HG03025 (cell line): Measurements from ENCODE around the gene RAB27A.
"Not testable (repeated sequence)": the region's sequence is repeated elsewhere in the genome, so short reads cannot be mapped to it uniquely, and the experiment has no call there.

Experiments used
- ATAC-seq: cut with Tn5 transposase; IDR thresholded peaks from one replicate; pipeline ENCODE4 v1.9.1; 2021; ENCODE audit warnings: mild to moderate bottlenecking, moderate library complexity; ENCODE audit not compliant: unreplicated experiment, low FRiP score

Gene RAB27A

DNA sequence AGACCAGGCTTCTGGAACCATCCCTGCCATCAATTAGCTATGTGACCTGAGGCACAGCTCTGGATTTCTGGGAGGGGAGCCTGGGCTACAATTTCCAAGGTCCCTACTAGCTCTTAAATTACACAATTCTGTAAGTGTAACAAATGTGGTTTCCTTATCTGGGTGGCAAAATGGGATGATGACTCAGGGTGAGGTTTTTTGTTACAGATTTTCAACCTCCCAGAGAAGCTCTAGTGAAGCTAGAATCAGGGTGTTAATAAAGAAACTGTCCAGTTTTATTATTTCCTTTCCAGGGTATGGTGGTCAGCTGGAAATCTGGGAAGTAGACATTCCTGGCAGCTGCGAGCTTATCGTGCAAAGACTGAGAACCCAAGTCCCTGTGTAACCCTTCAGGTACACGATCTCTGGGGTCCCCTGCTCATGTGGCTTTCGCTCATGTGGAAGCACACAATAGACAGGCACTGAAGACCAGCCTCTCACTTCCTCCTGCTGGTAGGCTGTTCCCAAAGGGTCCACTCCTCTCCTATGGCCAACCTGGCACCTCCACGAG, 7.3 kb downstream of the RAB27A start:
- ATAC-seq = no peak

DNA sequence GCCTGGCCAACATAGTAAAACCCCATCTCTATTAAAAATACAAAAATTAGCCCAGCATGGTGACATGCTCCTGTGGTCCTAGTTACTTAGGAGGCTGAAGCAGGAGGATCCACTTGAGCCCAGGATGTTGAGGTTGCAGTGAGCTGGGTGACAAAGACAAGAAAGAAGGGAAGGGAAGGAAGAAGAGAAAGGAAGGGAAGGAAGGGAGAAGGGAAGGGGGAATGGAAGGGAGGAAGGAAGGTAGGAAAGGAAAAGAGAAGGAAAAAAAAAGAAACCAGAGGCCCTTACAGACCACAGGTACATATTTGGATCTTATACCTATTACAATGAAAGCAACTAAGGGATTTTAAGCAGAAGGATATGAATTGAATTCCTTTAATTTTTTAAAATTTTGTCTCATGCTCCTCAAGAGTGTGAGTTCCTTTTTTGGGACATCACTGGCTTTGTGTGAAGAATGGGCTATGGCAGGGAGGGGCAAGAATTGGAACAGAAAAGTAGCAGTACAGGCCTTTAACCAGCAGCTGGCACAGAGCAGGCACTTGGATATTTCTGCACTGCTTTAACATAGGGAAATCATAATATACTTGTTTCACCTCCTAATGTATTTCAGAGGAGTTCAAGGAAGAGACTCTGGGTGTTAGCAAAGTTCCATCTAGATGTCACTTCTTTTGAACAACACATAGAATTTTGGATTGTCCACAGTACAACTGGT, 7.9 kb downstream of the RAB27A start:
- no peak for ATAC-seq

DNA sequence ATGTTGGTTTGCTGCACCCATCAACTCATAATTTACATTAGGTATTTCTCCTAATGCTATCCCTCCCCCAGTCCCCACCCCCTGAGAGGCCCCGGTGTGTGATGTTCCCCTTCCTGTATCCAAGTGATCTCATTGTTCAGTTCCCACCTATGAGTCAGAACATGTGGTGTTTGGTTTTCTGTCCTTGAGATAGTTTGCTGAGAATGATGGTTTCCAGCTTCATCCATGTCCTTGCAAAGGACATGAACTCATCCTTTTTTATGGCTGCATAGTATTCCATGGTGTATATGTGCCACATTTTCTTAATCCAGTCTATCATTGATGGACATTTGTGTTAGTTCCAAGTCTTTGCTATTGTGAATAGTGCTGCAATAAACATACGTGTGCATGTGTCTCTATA, 9.0 kb downstream of the RAB27A start:
- not testable (repeated sequence) for ATAC-seq

DNA sequence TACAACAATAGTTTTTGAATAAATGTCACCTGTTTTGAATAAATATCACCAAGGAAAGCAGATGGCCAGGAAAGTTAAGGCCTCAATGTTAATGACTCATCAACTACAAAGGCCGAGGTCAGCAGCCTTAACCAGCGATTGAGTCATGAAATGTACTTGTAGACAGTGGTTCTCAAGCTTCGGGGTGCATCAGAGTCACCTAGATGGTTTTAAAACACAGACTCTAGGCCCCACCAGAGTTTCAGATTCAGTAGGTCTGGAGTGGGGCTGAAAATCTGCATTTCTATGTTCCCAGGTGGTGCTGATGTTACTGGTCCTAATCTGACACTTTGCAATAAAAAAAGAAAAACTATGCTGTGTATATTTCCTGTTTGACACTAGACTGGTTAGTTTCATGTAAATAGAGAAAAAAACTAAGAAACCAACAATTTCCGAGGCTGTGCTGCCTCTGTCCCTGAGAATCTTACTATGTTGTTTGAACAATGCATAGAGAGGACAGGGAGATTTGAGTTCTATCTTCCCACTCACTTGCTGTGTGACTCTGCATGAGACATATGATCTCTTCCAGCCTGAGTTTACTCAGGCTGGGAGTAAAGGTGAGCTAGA, 9.8 kb downstream of the RAB27A start:
- peak; percentile 92 for ATAC-seq

DNA sequence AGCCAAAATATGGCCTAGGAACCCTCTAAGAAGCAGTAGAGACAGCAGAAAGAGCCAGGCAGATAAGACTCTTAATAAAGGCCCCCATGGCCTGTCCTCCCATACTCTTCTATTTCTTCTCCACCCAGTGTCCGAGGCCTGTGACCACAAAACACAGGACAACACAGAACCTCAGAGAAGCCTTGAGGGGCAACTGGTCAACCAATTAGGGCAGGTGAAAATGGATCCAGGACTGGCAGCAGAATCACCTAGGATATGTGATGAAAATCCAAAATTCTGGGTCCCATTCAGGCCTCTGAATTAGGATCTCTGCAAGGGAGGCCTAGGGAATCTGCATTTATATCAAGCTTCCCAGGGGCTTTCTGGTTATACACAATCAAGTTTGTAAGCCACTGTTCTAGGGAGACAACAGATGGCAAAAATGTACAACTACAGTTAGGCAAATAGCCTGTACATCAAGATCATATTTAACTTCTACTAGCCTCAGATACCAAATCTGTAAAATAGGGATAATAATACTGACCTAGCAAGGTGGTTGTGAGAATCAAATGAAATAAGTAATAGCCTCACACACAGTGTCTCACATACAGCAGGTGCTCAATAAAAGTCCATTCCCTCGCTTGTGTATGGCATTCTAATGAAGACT, 10.4 kb downstream of the RAB27A start:
- no peak for ATAC-seq

DNA sequence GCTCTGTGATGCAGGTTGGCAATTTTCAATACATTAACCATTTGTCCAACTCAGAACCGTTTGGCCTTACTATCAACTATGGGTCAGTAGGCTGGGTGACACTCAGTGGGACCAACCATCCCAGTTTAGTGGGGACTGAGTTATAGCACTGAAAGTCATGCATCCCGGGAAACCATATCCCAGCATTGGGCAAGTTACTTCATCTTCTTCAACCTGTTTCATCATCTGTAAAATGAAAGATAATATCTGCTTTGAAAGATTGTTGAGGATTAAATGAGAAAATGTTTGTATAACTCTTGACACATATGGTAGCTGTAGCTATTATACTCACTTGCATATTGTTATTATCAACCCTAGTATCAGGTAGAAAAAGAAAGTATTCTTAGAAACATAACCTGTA, 11.9 kb downstream of the RAB27A start:
- ATAC-seq = no peak

DNA sequence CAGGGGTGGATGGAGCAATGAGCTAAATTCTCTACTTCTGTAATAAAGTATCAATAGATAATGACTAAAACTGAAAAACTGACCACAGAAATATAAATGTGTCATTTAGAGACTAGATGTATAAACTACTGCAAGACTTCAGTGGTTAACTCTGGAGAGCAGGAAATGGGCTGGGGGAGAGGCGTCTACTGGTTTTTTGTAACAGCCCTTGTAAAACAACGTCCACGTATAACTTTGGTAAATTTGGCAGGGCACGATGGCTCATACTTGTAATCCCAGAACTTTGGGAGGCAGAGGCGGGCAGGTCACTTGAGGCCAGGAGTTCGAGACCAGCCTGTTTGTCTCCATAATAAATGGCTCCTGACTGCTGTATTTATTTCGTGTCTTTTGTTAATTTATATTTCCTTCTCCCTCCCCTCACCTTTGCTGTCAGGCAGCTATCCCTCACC, 12.5 kb downstream of the RAB27A start:
- ATAC-seq = peak; percentile 42

DNA sequence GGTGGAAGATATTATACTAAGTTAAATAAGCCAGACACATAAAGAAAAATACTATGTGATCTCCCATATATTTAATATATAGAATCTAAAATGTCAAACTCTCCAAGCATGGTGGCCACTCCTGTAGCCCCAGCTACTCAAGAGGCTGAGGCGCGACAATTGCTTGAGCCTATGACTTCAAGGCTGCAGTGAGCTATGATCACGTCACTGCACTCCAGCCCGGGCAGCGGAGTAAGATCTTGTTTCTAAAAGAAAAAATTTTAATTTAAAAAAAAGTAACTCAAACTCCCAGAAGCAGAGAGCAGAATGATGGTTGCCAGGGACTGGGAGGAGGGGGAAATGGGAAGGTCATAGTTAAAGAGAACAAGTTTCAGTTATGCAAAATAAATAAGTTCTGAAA, 13.3 kb downstream of the RAB27A start:
- no peak for ATAC-seq

DNA sequence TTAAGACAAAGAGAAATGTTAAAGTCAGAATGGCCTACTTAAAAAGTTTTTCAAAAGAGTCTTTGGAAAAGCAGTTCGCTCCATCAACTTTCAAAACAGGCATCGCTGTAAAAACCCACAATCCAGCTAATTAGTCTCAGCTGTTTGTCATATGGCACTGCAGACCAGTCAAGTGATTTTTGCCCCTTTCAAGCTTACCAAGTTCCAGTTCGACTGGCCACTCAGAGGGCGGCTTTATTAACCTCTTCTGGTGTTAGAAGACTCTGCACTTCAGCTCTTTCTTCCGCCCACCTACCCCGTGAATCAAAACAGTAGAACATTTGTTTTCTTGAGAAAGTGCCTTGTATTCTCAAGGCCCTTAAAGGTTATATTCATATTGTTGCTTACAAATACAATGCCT, 19.3 kb downstream of the RAB27A start:
- ATAC-seq = no peak

DNA sequence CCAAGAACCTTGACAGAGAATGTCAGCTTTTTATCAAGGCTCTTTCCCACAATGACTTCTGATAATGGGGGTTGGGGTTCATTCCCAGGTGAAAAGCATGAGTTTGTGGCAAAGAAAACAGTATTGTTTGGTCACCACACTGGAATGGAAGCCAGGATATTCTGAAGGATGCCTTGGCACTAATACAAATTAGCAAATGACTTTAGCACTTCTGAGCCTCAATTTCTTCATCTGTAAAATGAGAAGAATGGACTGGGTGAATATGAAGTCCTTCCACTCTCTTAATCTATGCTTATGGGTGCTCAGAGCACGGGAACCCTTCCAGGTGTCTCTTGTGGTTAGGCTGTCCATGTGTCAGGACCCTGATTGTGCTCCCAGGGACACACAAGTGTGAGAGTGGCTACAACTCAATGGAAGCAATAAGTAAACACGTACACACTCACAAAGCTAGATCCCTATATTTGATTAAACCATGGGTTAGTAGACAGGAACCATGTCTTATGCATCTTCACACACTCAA, 21.4 kb downstream of the RAB27A start:
- no peak for ATAC-seq

DNA sequence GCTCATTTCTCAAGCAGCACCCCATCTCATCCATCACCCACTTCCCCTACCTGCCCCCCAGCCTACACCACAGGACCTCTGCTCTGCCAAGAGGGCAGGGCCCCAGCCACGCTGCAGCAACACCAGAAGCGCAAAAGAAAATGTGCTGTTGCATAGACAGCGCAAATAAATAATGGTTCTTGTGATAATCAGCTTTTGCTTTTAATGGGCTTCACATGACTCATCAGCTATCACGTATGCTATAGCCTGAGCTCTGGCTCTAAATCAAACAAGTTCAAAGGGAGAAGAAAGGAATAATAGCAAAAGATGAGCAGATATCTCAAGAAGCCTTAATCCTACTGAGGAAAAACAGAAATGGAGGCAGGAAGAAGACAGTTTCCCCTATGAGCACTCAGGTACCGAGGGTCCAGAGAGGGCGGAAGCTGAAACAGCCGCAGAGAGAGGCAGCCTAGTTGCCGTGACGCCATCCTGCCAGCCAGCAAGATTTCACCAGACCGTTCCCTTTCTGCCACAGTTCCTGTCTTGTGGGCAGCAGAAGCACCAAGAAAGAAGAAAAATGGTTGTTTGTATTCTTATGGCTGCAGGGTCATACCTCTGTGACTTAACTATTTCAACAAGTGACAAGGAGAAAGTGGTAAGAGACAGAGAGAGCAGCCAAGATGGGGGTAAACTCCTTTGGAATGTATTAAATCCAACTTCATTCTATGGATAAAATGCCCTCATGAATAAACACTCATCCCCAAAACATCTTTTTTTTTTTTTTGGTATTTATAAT, 22.0 kb downstream of the RAB27A start:
- ATAC-seq = peak; percentile 55

DNA sequence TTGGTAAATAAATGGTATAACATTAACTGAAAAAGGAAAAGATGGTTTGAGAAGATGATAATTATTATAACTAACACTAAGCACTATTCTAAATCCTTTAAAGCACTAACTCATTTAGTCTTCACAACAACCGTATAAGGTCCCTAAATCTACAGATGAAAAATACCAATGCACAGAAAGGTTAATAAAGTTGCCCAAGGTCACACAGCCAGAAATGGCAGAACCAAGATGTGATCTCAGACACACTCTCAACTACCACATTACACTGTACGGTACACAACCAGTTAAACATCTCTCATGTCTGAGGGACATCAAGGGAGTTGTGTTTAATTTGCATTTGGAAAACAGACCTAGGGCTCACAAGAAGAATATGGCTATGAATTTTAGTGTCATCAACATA, 23.1 kb downstream of the RAB27A start:
- ATAC-seq = no peak

DNA sequence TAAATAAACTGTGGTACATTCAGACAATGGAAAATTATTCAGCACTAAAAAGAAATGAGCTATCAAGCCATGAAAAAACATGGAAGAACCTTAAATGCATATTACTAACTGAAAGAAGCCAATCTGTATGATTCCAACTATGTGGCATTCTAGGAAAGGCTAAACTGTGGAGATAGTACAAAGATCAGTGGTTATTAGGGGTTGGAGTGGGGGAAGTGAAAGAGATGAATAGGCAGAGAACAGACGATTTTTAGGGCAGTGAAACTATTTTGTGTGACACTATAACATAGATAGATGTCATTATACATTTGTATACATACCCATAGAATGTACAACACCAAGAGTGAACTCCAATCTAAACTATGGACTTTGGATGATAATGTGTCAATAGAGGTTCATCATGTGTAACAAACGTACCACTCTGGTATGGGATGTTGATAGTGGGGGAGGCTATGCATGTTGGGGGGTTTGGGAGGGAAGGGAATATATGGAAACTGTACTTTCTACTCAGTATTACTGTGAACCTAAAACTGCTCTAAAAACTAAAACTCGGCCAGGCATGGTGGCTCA, 29.0 kb downstream of the RAB27A start:
- ATAC-seq = no peak

DNA sequence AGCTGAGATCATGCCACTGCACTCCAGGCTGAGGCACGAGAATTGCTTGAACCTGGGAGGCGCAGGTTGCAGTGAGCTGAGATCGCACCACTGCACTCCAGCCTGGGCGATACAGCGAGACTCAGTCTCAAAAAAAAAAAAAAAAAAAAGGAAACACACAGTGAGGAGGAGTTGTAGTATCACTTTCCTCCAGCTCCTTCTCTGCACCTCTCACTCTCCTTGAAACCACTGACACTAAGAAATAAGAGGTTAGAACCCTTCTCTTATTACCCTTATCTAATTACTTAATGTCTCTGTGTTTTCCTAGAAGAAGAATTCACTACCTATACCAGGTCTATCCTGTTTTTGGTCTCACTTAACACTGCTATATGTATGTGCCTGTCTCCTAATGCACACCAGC, 31.7 kb downstream of the RAB27A start:
- ATAC-seq = no peak

DNA sequence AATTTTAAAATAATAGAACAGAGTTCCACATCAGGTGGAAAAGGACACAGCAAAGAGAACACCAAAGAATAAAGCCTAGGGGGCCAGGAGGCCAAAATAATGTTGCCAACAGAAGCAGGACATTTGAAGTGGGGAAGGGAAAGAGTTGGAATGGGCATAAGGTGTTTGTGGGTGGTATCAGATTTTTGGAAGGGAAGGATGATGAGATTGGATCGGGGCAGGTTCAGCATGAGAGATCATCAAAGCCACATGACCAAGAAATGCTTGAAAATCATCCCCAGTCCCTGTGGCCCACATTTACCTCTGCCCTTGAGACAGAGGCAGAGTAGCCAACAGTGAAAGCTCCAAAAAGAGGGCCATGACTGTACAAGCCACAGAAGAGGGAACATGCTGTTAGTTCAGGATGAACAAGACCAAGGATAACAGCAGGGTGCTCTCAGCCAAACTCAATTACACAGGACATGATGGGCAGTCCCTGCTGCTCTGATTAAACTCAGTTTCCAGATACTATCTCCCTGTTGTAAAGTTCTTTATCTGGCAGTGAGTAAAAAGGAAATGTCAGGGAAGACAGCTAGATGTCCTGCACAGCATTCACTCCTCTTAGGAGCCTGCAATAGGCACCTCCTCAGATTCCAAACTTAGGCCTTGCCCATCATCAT, 32.5 kb downstream of the RAB27A start:
- no peak for ATAC-seq

DNA sequence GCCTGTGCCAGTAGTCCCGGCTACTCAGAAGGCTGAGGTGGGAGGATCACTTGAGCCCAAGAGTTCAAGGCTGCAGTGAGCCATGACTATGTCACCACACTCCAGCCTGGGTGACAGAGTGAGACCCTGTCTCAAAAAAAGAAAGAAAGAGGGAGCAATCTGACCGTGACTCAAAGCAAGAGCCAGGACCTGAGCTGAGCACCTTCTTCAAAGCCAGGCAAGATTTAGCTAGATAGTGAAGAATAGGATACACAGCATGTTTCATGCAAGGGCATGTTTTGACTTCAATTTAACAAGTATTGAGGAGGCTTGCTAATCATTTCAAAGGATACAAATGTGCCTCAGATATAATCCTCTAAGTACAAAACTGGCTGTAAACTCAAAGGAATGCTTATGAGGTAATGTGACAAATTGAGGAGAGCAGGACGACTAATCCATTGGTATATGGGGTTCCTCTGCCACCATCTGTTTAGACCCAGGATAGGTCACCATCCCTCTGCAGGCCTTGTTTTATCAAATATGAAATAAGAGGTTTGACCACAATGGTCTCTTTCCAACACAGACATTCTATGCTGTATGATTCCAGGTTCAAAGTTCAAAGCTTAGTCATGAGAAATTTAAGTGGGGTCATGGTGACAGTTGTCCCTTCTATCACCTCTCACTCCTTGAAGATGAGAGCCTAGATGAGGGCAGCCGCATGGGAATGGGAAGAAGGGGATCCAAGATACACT, 33.2 kb downstream of the RAB27A start:
- no peak for ATAC-seq

DNA sequence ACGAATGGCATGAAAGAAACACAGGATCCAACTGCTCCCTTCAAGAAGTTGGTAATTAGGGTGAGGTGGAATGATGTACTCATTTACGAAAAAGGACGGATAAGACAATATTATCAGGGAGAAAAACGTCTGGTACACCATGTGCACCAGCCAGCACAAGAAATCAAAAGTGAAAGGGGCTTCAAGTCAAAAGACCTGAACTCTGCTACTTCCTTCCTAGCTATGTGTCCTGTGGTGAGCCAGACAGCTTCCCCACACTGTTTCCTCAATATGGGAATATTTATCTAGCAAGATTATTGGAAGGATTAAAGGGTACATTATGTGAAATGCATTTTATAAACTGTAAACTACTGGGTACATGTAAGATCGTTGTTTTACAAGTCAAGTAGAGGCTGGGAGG, 33.9 kb downstream of the RAB27A start:
- ATAC-seq = no peak

DNA sequence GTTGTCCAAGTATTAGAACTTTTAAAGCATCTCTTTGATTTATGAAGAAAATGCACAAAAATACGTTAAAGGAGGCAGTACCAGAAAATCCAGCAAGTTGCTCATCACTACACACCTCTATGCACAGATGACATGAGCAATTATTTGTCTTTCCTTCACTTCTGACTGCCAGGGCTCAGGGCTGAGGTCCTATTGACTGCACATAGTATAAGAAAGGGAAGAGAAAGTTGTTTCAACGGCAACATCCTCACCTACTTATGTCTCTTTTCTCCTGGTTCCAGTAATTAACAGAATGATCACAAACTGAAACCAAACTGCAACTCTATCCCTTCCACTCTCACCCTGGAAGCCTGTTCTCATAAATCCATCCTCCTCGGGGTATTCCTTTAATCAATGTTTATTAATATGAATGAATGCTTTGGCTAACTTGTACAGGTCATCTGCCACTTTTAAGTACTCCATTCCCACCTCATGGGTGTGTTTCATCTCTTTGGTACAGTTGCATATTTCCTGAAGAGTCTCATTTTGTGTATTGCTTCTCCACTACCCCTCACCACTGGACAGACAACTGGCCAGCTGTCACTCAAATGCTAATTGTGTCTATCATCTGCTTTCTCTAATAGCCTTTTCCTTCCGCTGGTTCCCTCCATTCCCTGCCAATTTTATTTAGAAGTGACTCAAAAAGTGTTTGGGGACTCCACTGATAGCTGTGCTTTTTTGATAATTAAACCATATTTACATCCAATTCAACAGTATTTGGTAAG, 34.5 kb downstream of the RAB27A start:
- no peak for ATAC-seq
